Effector memory CD4-positive, alpha-beta T cell (primary cell): ENCODE measurements around the gene PYDC1.
"Not testable (repeated sequence)": the region's sequence is repeated elsewhere in the genome, so short reads cannot be mapped to it uniquely, and the experiment has no call there.

ENCODE experiments used
- DNase-seq, 3 donors: peaks; one replicate each; pipeline ENCODE4 v3.0.0-alpha.2; 2020
- H3K27ac ChIP-seq: 2 replicates; pipeline ENCODE4 v1.7.0; 2013; ENCODE audit warnings: mild to moderate bottlenecking, low read length, moderate library complexity; ENCODE audit not compliant: insufficient read depth, poor library complexity, severe bottlenecking
- H3K27me3 ChIP-seq: replicated peaks from 2 replicates; pipeline ENCODE4 v1.7.0; 2013; ENCODE audit warnings: mild to moderate bottlenecking, low read length; ENCODE audit not compliant: insufficient read depth, control insufficient read depth, poor library complexity, severe bottlenecking
- H3K36me3 ChIP-seq: 2 replicates; pipeline ENCODE4 v1.7.0; 2013; ENCODE audit warnings: mild to moderate bottlenecking, low read length, moderate library complexity; ENCODE audit not compliant: control insufficient read depth, insufficient read depth
- H3K4me1 ChIP-seq: 2 replicates; pipeline ENCODE4 v1.7.0; 2013; ENCODE audit warnings: low read length, mild to moderate bottlenecking; ENCODE audit not compliant: control insufficient read depth, insufficient read depth, poor library complexity, severe bottlenecking
- H3K4me3 ChIP-seq: 2 replicates; pipeline ENCODE4 v1.7.0; 2013; ENCODE audit warnings: low read length, low read depth, mild to moderate bottlenecking; ENCODE audit not compliant: insufficient read depth, poor library complexity, severe bottlenecking
- H3K9me3 ChIP-seq: 2 replicates; pipeline ENCODE4 v1.7.0; 2013; ENCODE audit warnings: mild to moderate bottlenecking, low read length, moderate library complexity; ENCODE audit not compliant: control insufficient read depth

PYDC1 gene

DNA sequence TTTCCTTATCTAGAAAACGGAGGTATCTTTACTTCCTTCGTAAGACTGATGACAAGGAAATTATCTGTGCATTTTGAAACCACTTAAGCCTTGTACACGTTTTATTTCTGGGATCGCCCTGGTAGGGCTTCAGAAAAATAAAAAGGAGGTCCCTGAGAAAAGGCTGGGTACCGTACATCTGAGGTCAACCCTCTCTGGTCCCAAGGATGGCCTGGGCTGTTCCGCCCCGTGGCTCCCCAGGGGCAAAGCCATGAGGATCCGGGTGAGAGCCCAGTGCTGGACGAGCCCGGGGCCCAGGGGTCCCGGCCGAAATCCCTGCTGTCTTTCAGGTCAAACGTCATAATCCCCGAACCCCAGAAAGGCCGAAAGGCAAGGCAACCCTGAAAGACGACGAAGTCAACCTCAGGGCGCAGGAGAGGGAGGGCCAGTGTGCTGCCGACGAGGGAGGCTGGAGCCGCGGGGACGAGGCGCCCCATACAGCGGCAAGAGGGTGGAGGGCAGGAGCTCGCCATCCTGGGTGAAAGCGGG, 37.7 kb downstream of the PYDC1 start:
- Histone ChIP-seq H3K4me1 (peaks cover 57% of the 10 kb centered on the region), H3K36me3 (peaks cover 26% of the 10 kb centered on the region), H3K4me3 (peak overlapping the region; percentile 98), H3K9me3 (no peaks in the 10 kb centered on the region), H3K27me3 (no peaks in the 10 kb centered on the region), H3K27ac (peak overlapping the region; percentile 93)
- no peak for DNase-seq

DNA sequence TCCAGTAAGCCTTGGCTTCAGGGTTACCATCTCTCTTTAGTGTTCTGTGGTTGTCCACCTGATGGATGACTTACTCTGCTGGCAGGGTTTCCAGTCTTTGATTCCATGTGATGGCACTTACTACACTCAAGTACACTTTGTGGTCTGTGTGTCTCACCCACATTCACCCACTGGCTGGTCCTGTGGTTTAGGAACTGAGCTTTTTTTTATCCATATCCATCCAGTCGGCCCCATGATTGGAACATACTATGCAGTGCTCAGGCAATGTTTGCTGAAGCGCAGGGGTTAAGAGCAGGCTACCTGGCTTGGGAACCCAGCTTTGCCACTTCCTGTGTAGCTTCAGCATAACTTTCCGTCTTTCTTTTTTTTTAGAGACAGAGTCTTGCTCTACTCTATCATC, 39.8 kb downstream of the PYDC1 start:
- Histone ChIP-seq H3K36me3 (peaks cover 5% of the 10 kb centered on the region), H3K9me3 (no peaks in the 10 kb centered on the region), H3K27me3 (no peaks in the 10 kb centered on the region), H3K27ac (peak overlapping the region; percentile 14), H3K4me1 (peaks cover 36% of the 10 kb centered on the region), H3K4me3 (peak overlapping the region; percentile 20)
- peak; percentile 36 to 50 (median 48) for DNase-seq

DNA sequence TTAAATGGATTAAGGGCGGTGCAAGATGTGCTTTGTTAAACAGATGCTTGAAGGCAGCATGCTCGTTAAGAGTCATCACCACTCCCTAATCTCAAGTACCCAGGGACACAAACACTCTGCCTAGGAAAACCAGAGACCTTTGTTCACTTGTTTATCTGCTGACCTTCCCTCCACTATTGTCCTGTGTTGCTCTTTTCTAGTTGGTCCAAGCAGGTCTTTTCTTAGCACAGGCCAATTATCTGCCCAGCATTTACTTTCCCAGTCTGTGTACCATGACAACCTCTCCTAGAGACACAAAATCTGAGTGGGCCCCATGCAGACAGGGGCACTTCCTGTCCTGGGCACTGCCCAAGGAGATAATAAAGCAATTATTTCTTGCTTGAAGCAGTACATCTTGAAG, 46.9 kb downstream of the PYDC1 start:
- H3K27me3 ChIP-seq, H3K36me3 ChIP-seq, H3K9me3 ChIP-seq: not testable (repeated sequence)

DNA sequence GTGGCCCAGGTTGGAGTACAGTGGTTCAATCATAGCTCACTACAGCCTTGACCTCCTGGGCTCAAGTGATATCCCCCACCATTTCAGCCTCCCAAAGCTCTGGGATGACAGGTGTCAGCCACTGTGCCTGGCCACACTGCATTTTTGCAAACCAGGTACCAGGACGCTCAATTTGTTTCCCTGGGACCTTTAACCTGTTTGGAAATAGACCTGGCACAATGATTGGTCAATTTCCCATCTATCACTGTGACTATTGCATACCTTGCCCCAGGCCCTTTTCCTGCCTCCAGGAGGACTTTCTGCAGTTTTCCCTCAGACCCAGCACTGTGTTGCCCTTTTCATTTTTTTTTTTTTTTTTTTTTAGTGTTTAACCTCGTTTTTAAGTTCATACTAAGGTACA, 48.1 kb downstream of the PYDC1 start:
- Histone ChIP-seq H3K27me3 (no peaks in the 10 kb centered on the region), H3K4me3 (no peak overlapping the region), H3K27ac (no peak overlapping the region), H3K36me3 (no peaks in the 10 kb centered on the region), H3K9me3 (no peaks in the 10 kb centered on the region), H3K4me1 (no peaks in the 10 kb centered on the region)
- DNase-seq = no peak

More for the DNA sequence above, 46.9 kb downstream of the PYDC1 start:
- not testable (repeated sequence) for H3K27ac ChIP-seq, H3K4me3 ChIP-seq, H3K4me1 ChIP-seq, DNase-seq

DNA sequence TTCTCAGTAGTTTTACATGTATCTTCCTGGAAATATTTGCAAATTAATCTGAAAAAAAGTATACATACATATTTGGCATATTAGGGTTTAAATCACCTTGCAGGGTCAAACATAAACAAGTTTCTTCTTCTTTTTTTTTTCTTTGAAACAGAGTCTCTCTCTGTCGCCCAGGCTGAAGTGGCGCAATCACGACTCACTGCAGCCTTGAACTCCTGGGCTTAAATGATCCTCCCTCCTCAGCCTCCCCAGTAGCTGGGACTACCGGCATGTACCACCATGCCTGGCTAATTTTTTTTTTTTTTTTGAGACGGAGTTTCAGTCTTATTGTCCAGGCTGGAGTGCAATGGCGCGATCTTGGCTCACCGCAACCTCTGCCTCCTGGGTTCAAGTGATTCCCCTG, 49.6 kb downstream of the PYDC1 start:
- no peak for DNase-seq
- no peak overlapping the region for H3K27ac ChIP-seq
- H3K4me3 ChIP-seq = no peak overlapping the region
- no peaks in the 10 kb centered on the region for H3K27me3 ChIP-seq
- no peaks in the 10 kb centered on the region for H3K36me3 ChIP-seq
- H3K9me3 ChIP-seq = no peaks in the 10 kb centered on the region
- no peaks in the 10 kb centered on the region for H3K4me1 ChIP-seq
